Activated CD8-positive, alpha-beta T cell treated with anti-CD3 and anti-CD28 coated beads for 36 hours (primary cell): Measurements from ENCODE around the gene POMC. TPM values are rescaled to one million over a fixed set of nuclear protein-coding genes. Genes with fewer than 3 reads are reported as not detected.
"Not testable (repeated sequence)": the region's sequence is repeated elsewhere in the genome, so short reads cannot be mapped to it uniquely, and the experiment has no call there.

Experiments
- ATAC-seq: fragments of 200-7000 bp; cut with Tn5 transposase; one replicate; pipeline ENCODE4 v1.10.0; 2021; ENCODE audit warnings: mild to moderate bottlenecking, moderate library complexity
- CTCF ChIA-PET: fragments of 350-600 bp; sonication (Branson Sonifier 250); formaldehyde crosslinking; loops from one replicate; lab custom pipeline; 2021; ENCODE audit warnings: antibody characterized with exemption; lab: Charles Lee
- POLR2A ChIA-PET: fragments of 350-600 bp; sonication (Branson Sonifier 250); formaldehyde crosslinking; loops from one replicate; lab custom pipeline; 2021; ENCODE audit warnings: antibody characterized with exemption; lab: Charles Lee
- DNase-seq: peaks from one replicate; pipeline ENCODE4 v3.0.0-alpha.2; 2020
- H3K27ac Mint-ChIP-seq: one replicate; pipeline ENCODE4 v1.8.0; 2021; ENCODE audit warnings: mild to moderate bottlenecking, mixed read lengths
- H3K27me3 Mint-ChIP-seq: one replicate; pipeline ENCODE4 v1.8.0; 2021; ENCODE audit warnings: mixed read lengths
- H3K36me3 Mint-ChIP-seq: one replicate; pipeline ENCODE4 v1.8.0; 2021; ENCODE audit warnings: low read depth, mixed read lengths
- H3K4me1 Mint-ChIP-seq: one replicate; pipeline ENCODE4 v1.8.0; 2021; ENCODE audit warnings: low read depth, mixed read lengths
- H3K4me3 Mint-ChIP-seq: one replicate; pipeline ENCODE4 v1.8.0; 2021; ENCODE audit warnings: mild to moderate bottlenecking, moderate library complexity, mixed read lengths
- H3K9me3 Mint-ChIP-seq: one replicate; pipeline ENCODE4 v1.8.0; 2021; ENCODE audit warnings: mixed read lengths
- CTCF ChIP-seq: fragments of 200-600 bp; IDR thresholded peaks from one replicate; pipeline ENCODE4 v1.8.0; 2022; ENCODE audit warnings: antibody characterized with exemption, mild to moderate bottlenecking
- intact Hi-C: fragments of 100-400 bp; cut with micrococcal nuclease; formaldehyde crosslinking; loops from one replicate; pipeline ENCODE4 v1.10.0; 2022
- total RNA-seq, 2 experiments: library from RNA; stranded (reverse); gene quantifications; one replicate each; pipeline ENCODE4 v1.2.3, GENCODE V29; 2021

The POMC gene
- total RNA-seq, 2 experiments from 2014 or later, result 5.1 to 5.5 TPM

- ChIA-PET CTCF (interaction anchor here (1.2 kb wide), 1 partner anchor 16 kb away, joined by 4 read pairs; no protein-coding TSS in a partner anchor), POLR2A (interaction anchor here (1.6 kb wide), 1 partner anchor 38 kb away, joined by 5 read pairs; no protein-coding TSS in a partner anchor)
- Mint-ChIP-seq H3K27ac (no peak overlapping the region), H3K4me1 (peaks cover 24% of the 10 kb centered on the region), H3K36me3 (no peaks in the 10 kb centered on the region), H3K27me3 (no peaks in the 10 kb centered on the region), H3K9me3 (no peaks in the 10 kb centered on the region), H3K4me3 (no peak overlapping the region)
- TF ChIP-seq CTCF, result no peak
- intact Hi-C loops, result no loop called here
- ATAC-seq (no peak), DNase-seq (no peak)
These were observed 44.8 kb upstream of the POMC start for GRCh38 chr2:25213229-25213628.

GRCh38 chr2:25210923-25211322 is 42.5 kb upstream of the POMC start:
- H3K9me3 Mint-ChIP-seq, H3K27me3 Mint-ChIP-seq, ATAC-seq, H3K36me3 Mint-ChIP-seq, DNase-seq, H3K4me3 Mint-ChIP-seq, intact Hi-C loops: not testable (repeated sequence)
- Mint-ChIP-seq H3K4me1 (peaks cover 37% of the 10 kb centered on the region), H3K27ac (peak overlapping the region; percentile 56)
- ChIA-PET CTCF (interaction anchor here (0.7 to 1.7 kb wide), 3 partner anchors 14 to 151 kb away, joined by 3 to 4 read pairs (median 3); no protein-coding TSS in a partner anchor), POLR2A (interaction anchor here (0.6 to 1.8 kb wide), 3 partner anchors 13 to 854 kb away, joined by 3 to 4 read pairs (median 3); no protein-coding TSS in a partner anchor)

- no peaks in the 10 kb centered on the region for H3K27me3 Mint-ChIP-seq
- no peaks in the 10 kb centered on the region for H3K9me3 Mint-ChIP-seq
- DNase-seq (peak; percentile 49), ATAC-seq (no peak)
- intact Hi-C loops, result no loop called here
- no peaks in the 10 kb centered on the region for H3K36me3 Mint-ChIP-seq
- POLR2A ChIA-PET, result interaction anchor here (0.7 to 1.2 kb wide), 3 partner anchors 9 to 235 kb away, joined by 3 read pairs; no protein-coding TSS in a partner anchor
- H3K4me1 Mint-ChIP-seq, result peaks cover 39% of the 10 kb centered on the region
- no peak for TF ChIP-seq CTCF
- CTCF ChIA-PET, result interaction anchor here (0.7 to 6.8 kb wide), 4 partner anchors 11 to 44 kb away, joined by 3 to 52 read pairs (median 7); no protein-coding TSS in a partner anchor
- peak overlapping the region; percentile 26 for H3K27ac Mint-ChIP-seq
- H3K4me3 Mint-ChIP-seq, result no peak overlapping the region
These were observed 38.7 kb upstream of the POMC start for GRCh38 chr2:25207078-25207545.

- CTCF ChIA-PET, result interaction anchor here (6.8 kb wide), 1 partner anchor 8 kb away, joined by 52 read pairs; no protein-coding TSS in a partner anchor
- Mint-ChIP-seq H3K27ac (no peak overlapping the region), H3K4me1 (peaks cover 25% of the 10 kb centered on the region), H3K36me3 (no peaks in the 10 kb centered on the region), H3K4me3 (no peak overlapping the region), H3K27me3 (no peaks in the 10 kb centered on the region), H3K9me3 (no peaks in the 10 kb centered on the region)
- ATAC-seq (peak; percentile 62), DNase-seq (peak; percentile 29)
- intact Hi-C loops, result no loop called here
- no peak for TF ChIP-seq CTCF
- POLR2A ChIA-PET, result no interaction called here
These were observed 35.9 kb upstream of the POMC start for GRCh38 chr2:25204190-25204838.

GRCh38 chr2:25202275-25202674 is 33.9 kb upstream of the POMC start:
- no peak overlapping the region for H3K4me3 Mint-ChIP-seq
- intact Hi-C loops, result no loop called here
- H3K27me3 Mint-ChIP-seq, result no peaks in the 10 kb centered on the region
- no peaks in the 10 kb centered on the region for H3K36me3 Mint-ChIP-seq
- DNase-seq (no peak), ATAC-seq (no peak)
- TF ChIP-seq CTCF, result no peak
- H3K27ac Mint-ChIP-seq, result no peak overlapping the region
- ChIA-PET POLR2A (no interaction called here), CTCF (no interaction called here)
- H3K9me3 Mint-ChIP-seq, result no peaks in the 10 kb centered on the region
- H3K4me1 Mint-ChIP-seq, result peaks cover 13% of the 10 kb centered on the region
